Progenitor cell of endocrine pancreas (in vitro differentiated cells): ENCODE data around the gene ARID5B. TPM values are rescaled to one million over a fixed set of nuclear protein-coding genes. Genes with fewer than 3 reads are reported as not detected.

Experiments
- DNase-seq: peaks from one replicate; pipeline ENCODE4 v3.0.0; 2021; ENCODE audit warnings: low spot score; ENCODE audit not compliant: unreplicated experiment
- H3K27ac Mint-ChIP-seq: 2 replicates; pipeline ENCODE4 v1.8.0; 2021; ENCODE audit warnings: mild to moderate bottlenecking, moderate library complexity, mixed read lengths
- H3K27me3 Mint-ChIP-seq: 2 replicates; pipeline ENCODE4 v1.8.0; 2021; ENCODE audit warnings: mixed read lengths
- H3K36me3 Mint-ChIP-seq: 2 replicates; pipeline ENCODE4 v1.8.0; 2022; ENCODE audit warnings: mixed read lengths; ENCODE audit not compliant: insufficient read depth
- H3K4me1 Mint-ChIP-seq: 2 replicates; pipeline ENCODE4 v1.8.0; 2021; ENCODE audit warnings: low read depth, mixed read lengths
- H3K4me3 Mint-ChIP-seq: 2 replicates; pipeline ENCODE4 v1.8.0; 2021; ENCODE audit warnings: low read depth, mild to moderate bottlenecking, moderate library complexity, mixed read lengths
- H3K9me3 Mint-ChIP-seq: 2 replicates; pipeline ENCODE4 v1.8.0; 2021; ENCODE audit warnings: low read depth, mixed read lengths
- total RNA-seq: library from RNA; stranded (reverse); gene quantifications from 2 replicates; pipeline ENCODE4 v1.2.1, GENCODE V29; 2021
- TF ChIP-seq, protein P1 (sequence below): fragments of 200-600 bp; sonication (generic); IDR thresholded peaks from one replicate; pipeline ENCODE4 v1.5.0; 2021; ENCODE audit warnings: antibody characterized with exemption, mild to moderate bottlenecking; ENCODE audit not compliant: unreplicated experiment

ARID5B gene
- total RNA-seq, 1 donor from 2014 or later: 19.7 TPM

DNA sequence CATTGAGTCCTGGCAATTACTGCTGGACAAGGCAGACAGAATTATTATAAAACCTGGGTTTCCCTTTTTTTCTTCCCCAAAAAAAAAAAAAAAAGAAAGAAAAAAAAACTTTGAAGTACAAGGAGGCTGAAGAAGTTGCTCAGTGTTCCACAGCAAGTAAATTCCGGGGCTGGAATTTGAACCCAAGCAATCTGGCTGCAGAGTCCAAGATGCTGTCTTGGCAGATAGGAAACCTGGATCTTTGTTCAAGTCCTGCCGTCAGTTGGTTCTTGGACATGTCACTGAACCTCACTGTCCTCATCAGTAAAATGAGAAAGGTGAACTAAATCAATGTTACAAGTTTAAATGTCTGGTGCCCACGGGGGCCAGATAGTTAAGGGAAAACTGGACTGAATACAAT lies 35.3 kb downstream of the ARID5B start:
- Mint-ChIP-seq H3K4me3 (no peak overlapping the region), H3K9me3 (peaks cover 4% of the 10 kb centered on the region), H3K36me3 (peaks cover 22% of the 10 kb centered on the region), H3K27ac (no peak overlapping the region), H3K27me3 (no peaks in the 10 kb centered on the region), H3K4me1 (peaks cover 33% of the 10 kb centered on the region)
- DNase-seq: no peak
- TF ChIP-seq, protein P1, sequence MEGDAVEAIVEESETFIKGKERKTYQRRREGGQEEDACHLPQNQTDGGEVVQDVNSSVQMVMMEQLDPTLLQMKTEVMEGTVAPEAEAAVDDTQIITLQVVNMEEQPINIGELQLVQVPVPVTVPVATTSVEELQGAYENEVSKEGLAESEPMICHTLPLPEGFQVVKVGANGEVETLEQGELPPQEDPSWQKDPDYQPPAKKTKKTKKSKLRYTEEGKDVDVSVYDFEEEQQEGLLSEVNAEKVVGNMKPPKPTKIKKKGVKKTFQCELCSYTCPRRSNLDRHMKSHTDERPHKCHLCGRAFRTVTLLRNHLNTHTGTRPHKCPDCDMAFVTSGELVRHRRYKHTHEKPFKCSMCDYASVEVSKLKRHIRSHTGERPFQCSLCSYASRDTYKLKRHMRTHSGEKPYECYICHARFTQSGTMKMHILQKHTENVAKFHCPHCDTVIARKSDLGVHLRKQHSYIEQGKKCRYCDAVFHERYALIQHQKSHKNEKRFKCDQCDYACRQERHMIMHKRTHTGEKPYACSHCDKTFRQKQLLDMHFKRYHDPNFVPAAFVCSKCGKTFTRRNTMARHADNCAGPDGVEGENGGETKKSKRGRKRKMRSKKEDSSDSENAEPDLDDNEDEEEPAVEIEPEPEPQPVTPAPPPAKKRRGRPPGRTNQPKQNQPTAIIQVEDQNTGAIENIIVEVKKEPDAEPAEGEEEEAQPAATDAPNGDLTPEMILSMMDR: no peak

DNA sequence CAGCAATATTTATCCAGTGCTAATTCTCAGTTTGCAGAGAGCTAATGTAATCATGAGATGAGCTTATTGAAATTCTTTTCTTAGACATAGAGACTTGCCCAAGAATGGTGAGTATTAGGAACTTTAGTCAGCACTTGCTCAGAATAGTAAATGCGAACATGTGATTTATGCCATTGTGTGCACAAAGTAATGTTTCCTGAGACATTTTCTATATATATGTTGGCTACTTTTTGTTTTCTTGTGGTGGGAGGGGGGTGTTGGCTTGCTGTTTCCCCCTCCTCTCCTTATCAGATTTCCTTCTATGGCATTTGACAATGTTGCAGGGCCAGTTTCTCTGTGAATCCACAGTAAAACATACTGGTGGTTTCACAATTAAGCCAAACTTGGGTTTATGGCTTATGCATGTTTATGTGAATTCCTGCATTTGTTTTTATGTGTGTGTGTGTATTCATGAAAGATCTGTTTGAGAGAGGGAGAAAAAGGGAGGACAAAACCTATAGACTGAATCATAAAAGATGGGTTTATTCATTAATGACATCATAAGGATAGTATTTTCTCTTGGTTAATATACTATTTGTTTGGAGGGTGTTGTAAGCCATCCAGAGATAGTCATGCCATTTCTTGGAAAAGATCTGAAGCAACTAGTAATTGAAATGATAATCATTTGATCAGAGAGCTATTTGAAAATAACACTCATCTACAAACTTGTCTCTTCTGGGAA lies 36.3 kb downstream of the ARID5B start:
- Mint-ChIP-seq H3K4me3 (no peak overlapping the region), H3K4me1 (peaks cover 33% of the 10 kb centered on the region), H3K27me3 (no peaks in the 10 kb centered on the region), H3K9me3 (peaks cover 4% of the 10 kb centered on the region), H3K36me3 (peaks cover 21% of the 10 kb centered on the region), H3K27ac (no peak overlapping the region)
- TF ChIP-seq, protein P1: no peak
- no peak for DNase-seq

DNA sequence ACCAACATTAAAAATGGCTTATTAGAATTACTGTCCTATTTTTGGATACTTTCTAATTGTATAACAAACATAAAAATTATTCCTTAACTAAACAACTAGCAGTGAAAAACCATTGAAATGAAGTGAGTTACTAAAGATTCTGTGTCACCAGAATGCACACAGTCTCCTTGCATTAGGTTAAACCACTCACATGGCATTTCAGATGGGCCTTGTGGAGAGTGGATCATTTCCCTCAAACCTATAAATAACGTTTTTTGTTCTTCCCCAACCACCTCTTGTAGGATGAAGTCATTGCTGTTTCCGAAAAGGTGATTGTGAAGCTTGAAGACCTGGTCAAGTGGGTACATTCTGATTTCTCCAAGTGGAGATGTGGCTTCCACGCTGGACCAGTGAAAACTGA lies 38.4 kb downstream of the ARID5B start:
- DNase-seq: no peak
- Mint-ChIP-seq H3K36me3 (peaks cover 21% of the 10 kb centered on the region), H3K27ac (no peak overlapping the region), H3K4me1 (peaks cover 34% of the 10 kb centered on the region), H3K27me3 (peaks cover 3% of the 10 kb centered on the region), H3K4me3 (no peak overlapping the region), H3K9me3 (no peaks in the 10 kb centered on the region)
- TF ChIP-seq, protein P1: no peak

DNA sequence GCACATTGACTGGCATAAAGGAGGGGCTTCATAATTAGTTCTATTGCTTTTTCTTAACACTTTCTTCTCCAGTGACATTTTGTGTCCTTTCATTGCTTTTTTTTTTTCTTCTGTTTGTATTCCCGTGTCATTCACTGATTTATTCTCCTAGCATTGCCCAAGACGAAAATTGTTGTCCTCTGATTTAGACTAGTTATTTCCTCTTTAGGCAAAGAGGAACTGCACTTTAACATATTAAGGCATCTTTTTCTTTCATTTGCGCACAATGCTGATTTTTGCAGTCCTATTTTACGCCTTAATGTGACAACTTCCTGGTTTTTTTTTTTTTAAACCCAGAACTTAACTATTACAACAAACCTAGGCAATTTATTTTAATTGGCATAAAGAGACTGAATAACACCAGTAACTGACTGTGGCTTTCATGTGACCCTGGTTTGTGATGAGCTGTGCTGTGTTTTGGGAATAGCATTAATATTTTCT lies 39.7 kb downstream of the ARID5B start:
- H3K4me3 Mint-ChIP-seq: no peak overlapping the region
- TF ChIP-seq, protein P1: no peak
- H3K4me1 Mint-ChIP-seq: peaks cover 35% of the 10 kb centered on the region
- H3K27ac Mint-ChIP-seq: no peak overlapping the region
- H3K36me3 Mint-ChIP-seq: peaks cover 22% of the 10 kb centered on the region
- DNase-seq: no peak
- no peaks in the 10 kb centered on the region for H3K9me3 Mint-ChIP-seq
- peaks cover 4% of the 10 kb centered on the region for H3K27me3 Mint-ChIP-seq

DNA sequence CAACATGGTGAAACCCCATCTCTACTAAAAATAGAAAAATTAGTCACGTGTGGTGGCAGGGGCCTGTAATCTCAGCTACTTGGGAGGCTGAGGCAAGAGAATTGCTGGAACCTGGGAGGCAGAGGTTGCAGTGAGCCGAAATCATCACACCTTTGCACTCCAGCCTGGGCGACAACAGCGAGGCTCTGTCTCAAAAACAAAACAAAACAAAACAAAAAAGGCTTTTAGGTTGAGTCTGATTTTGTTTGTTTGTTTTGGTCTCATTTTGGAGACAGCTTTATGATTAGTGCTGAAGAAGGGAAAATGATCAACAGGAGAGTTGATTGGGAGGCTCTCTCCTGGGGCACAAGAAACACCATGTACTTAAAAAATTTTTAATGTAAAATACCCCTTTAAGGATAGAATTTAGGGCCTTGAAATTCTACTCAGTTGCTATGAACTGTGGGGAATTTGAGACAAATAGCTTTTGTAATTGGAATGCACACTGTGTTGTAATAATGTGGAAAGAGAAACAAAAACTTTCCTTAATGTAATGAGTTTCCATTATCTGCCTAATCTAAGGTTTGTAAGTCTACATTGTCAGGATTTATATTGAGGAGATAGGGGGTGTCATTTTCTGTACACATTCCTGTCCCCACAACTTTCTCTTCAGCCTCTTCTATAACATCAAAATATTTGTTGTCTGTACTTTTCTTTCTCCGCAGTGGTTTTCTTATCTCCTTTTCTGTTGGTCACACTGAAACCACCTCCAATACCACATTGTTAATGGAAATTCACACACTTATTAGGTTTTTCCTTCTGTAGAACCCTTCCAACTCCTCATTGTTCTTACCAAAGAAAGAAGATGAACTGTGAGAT lies 41.3 kb downstream of the ARID5B start:
- no peak overlapping the region for H3K4me3 Mint-ChIP-seq
- peaks cover 25% of the 10 kb centered on the region for H3K4me1 Mint-ChIP-seq
- H3K27me3 Mint-ChIP-seq: peaks cover 5% of the 10 kb centered on the region
- H3K36me3 Mint-ChIP-seq: peaks cover 24% of the 10 kb centered on the region
- TF ChIP-seq, protein P1: no peak
- H3K9me3 Mint-ChIP-seq: no peaks in the 10 kb centered on the region
- peak overlapping the region; percentile 17 for H3K27ac Mint-ChIP-seq
- no peak for DNase-seq
